HG03175 (cell line): ENCODE measurements around the gene GABPA.
"Not testable (repeated sequence)": the region's sequence is repeated elsewhere in the genome, so short reads cannot be mapped to it uniquely, and the experiment has no call there.

Source experiments
- ATAC-seq: cut with Tn5 transposase; IDR thresholded peaks from one replicate; pipeline ENCODE4 v1.9.1; 2021; ENCODE audit warnings: mild to moderate bottlenecking, moderate library complexity; ENCODE audit not compliant: unreplicated experiment

Gene GABPA

DNA sequence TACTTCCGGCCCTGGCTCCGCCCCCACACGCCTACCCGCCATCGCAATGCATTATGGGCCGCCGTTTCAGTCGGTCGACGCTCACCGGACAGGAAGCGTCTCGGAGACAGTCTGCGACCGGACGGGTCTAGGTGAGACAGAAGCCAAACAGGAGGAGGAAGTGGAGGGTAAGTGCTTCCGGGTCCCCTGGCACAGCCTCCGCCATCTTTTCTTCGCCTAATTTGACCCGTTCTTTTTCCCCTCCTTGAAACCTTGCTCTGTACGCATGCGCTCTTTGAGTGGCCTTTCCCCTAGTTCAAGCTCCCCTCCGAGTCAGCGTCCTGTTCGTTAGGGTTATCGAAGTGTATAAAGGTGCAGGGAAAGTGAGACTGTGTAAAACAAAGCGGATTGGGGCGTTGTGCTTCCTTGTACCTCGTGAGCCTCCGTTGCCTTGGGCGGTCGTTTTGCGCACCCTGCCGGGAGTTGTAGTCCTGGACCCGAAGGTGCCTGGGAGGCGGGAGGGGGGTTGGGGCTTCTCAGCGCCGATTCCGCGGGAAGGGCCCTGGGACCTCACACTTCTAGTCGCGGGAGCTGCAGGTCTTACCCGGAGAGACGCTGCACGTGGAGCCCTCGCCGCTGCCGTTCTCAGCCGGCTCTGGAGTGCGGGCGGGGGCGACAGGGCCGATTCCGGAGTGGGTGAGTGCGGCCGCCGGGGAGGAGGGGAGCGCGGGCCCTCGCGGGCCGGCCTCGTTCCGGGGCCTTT is at the start of gene GABPA, which contains the start of gene ATP5PF:
TSS of gene GABPA (plus strand) at position 69 of the 742 bp plus-strand sequence. CDS start 6,627 bp downstream, outside the sequence.
TSS of gene ATP5PF (minus strand) at position 1 of the 742 bp plus-strand sequence. CDS start 5,110 bp downstream, outside the sequence.
- ATAC-seq: peak; percentile 91

GRCh38 chr21:25687787-25688186 is 47.0 kb upstream of the GABPA start:
- no peak for ATAC-seq

GRCh38 chr21:25688275-25689155 is 46.3 kb upstream of the GABPA start:
- no peak for ATAC-seq

DNA sequence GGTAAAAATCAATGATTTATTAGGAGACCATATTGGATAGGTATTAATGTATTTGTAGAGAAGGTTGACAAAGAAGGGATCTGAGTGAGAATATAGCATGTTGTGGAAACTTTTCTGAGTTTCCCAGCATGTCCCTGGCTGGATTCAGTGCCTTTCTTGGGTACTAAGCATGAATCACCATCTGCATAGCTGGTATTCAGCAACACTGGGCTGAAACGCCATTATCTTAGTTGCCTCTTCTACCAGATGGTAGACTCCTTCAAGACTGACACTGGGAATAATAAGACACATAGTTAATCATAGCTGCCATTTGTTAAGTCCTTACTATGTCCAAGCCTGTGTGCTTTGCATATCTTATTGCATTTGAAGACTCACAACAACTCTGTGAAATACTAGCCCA is 45.5 kb upstream of the GABPA start:
- ATAC-seq: no peak

- no peak for ATAC-seq
Observed at GRCh38 chr21:25691976-25692375, 42.8 kb upstream of the GABPA start.

DNA sequence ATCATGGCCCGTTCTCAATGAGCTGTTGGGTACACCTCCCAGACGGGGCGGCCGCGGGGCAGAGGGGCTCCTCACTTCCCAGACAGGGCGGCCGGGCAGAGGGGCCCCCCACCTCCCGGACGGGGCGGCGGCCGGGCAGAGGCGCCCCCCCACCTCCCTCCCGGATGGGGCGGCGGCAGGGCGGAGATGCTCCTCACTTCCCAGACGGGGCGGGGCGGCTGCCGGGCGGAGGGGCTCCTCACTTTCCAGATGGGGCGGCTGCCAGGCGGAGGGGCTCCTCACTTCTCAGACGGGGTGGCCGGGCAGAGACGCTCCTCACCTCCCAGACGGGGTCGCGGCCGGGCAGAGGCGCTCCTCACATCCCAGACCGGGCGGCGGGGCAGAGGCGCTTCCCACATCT is 39.3 kb upstream of the GABPA start:
- not testable (repeated sequence) for ATAC-seq

DNA sequence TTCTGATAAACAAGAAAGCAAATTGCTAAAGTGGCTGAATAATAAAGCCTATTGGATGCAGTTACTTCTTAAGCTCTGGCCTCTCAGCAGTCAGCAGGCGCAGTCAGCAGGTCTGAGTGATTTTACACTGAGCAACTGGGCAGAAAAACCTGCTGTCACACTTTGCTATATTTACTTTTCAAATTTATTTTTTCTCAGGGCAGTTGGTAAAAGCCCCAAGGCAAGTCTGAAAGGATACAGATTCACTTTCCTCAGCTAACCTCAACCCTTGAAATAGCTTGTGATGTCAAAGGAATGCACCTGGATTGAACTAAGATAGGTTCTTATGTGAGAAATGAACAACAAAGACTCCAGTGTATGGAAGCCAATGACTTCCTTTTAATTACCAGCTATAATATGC is 34.0 kb upstream of the GABPA start:
- no peak for ATAC-seq

- no peak for ATAC-seq
Observed at GRCh38 chr21:25701529-25701928, 33.2 kb upstream of the GABPA start.

DNA sequence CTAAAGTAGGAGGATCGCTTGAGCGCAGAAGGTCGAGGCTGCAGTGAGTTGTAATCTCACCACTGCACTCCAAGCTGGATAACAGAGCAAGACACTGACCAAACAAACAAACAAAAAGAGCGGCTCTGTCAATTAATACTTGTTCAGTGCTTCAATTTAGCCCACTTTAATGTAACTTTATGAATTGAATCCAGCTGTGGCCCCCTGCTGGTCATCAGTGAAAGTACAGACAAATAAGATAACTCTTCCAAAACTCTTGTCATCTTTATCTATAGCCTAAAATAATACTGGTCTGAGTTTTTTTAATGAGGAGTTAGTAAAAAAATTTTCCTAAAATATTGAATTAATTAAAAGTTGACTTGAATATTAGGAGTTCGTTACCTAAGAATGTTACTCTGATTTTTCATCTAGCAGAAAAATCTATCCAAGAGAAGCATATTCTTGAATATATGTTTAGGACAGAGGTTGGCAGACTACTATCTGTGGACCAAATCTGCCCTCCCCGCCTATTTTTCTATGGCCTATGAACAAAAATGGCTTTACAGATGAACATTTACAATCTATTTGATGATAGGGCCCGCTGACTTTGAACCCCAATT is 26.2 kb upstream of the GABPA start:
- ATAC-seq: no peak

DNA sequence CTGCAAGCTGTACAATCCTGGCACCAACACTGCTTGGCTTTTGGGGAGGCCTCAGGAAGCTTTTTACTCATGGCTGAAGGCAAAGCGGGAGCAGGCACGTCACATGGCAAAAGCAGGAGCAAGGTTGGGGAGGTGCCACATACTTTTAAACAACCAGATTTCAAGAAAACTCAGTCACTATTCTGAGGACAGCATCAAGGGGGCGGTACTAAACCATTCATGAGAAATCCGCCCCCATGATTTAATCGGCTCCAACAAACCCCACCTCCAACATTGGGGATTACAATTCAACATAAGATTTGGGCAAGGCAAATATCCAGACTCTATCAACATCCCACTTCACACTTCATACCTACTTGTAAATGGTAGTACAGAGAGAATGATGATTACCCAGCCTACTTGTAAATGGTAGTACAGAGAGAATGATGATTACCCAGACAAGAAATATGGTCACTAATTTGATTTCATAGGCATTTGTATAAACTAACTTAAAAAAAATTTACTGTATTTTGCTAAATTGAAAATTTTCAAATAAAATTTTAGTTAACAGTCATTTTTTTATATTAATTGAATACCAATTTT is 25.0 kb upstream of the GABPA start:
- ATAC-seq: no peak

GRCh38 chr21:25710550-25710949 is 24.2 kb upstream of the GABPA start:
- no peak for ATAC-seq

DNA sequence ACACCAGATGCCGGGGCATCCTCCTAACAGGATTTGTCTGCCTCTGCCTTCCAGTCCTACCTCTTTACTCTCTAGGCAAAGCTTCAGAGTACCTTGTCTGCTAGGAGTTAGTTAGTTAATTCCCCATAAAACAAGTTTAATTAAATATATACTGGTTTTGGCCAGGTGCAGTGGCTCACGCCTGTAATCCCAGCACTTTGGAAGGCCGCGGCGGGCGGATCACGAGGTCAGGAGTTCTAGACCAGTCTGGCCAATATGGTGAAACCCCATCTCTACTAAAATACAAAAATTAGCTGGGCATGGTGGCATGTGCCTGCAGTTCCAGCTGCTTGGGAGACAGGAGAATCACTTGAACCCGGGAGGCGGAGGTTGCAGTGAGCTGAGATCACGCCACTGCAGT is 20.7 kb upstream of the GABPA start:
- not testable (repeated sequence) for ATAC-seq

DNA sequence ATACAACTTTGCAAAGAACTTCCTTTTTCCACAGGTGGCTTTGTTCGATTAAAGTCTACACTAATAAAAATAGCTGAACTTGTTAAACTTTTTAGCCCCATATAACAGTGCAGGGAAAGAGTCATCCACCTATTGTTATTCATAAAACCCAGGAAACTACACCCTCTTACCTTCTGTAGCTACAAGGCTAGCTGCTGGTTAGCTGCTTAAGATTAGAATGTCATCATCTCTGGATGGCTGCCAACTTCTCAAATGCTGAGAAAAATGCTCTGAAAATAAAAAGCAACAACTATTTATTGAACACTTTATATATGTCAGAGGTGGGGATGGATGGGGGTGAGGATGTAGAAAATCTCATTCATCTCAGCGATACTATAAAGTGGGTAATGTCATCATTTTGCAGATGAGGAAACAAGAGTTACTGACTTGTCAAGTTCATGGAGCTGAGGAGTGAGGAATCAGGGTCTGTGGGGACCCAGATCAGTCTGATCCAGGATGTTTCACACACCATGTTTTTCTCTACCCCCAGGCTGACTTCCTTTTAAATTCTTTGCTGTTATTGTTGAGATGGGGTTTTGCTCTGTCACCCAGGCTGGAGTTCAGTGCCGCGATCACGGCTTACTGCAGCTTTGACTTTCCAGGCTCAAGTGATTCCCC is 17.2 kb upstream of the GABPA start:
- ATAC-seq: no peak

- no peak for ATAC-seq
Observed at GRCh38 chr21:25721987-25722386, 12.8 kb upstream of the GABPA start.

- no peak for ATAC-seq
Observed at GRCh38 chr21:25722631-25723030, 12.1 kb upstream of the GABPA start.

GRCh38 chr21:25732091-25732760 is 2.5 kb upstream of the GABPA start:
- no peak for ATAC-seq

DNA sequence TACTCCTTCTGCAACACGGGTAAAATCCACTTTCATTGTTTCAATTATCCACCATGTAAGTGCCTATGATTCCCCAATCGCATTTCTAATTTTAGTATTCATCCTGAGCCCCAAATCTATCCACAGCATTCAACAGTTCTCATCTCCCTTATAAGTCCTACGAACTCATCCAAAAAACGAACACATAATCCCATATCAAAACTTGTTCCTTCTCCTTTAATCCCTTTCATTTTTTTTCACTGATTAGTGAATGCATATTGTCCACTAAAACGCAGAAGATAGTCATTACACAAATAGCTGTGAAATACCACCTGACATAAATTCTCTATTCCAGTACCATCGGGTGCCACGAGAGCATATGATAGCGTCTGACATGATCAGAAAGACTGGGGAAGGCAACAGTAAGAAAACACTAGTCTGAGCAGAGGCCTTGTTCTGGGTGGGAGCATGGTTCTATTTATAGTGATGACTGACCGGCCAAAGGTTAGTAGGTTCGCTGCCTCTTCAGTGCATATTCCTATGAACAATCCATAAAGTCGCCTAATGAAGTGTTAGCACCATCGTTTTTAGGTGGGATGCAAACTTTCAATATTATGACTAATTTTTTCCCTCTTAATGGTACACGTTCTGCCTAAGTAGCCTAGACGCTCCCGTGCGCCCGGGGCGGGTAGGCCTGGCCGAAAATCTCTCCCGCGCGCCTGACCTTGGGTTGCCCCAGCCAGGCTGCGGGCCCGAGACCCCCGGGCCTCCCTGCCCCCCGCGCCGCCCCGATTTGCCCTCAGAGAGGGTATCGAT is 716 bp upstream of the GABPA start:
- ATAC-seq: peak; percentile 5

- peak; percentile 0 for ATAC-seq
Observed at GRCh38 chr21:25734654-25734903, 193 bp upstream of the GABPA start.
